Fibroblast of lung (primary cell): ENCODE measurements around the gene NR1D2.

Source experiments
- EZH2 ChIP-seq: IDR thresholded peaks from 2 replicates; pipeline ENCODE4 v1.5.1; 2012; ENCODE audit warnings: low read length, control low read depth, mild to moderate bottlenecking; ENCODE audit errors: missing control alignments
- TF ChIP-seq, protein P1 (sequence below), 2 donors: IDR thresholded peaks in 1 of 2; conservative IDR thresholded peaks in 1 of 2; 1 replicate in 1 of 2; 2 replicates in 1 of 2; pipeline ENCODE4 v1.5.1; 2011 to 2012; ENCODE audit warnings: low read length in 2 of 2, control low read depth in 1 of 2, inconsistent platforms in 1 of 2, low read depth in 1 of 2, mild to moderate bottlenecking in 1 of 2

DNA sequence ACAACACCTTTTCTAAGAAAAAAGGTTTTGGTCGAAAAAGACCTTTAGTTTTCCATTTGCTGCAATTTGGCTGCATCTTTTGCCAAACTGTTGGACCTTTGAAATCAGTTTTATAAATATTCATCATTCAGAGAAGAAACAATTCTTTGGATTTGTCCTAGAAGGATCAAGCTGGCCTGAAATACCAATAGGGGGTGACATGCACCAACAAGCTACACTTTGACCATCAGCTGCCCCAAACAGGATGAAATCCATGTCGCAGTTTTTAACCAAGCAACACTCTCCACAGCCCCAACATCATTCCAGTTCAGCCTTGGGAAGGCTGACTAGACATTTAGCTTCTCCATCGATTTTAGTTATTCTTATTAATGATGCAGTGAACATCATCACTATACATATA lies 18.4 kb upstream of the NR1D2 start:
- TF ChIP-seq, protein P1, sequence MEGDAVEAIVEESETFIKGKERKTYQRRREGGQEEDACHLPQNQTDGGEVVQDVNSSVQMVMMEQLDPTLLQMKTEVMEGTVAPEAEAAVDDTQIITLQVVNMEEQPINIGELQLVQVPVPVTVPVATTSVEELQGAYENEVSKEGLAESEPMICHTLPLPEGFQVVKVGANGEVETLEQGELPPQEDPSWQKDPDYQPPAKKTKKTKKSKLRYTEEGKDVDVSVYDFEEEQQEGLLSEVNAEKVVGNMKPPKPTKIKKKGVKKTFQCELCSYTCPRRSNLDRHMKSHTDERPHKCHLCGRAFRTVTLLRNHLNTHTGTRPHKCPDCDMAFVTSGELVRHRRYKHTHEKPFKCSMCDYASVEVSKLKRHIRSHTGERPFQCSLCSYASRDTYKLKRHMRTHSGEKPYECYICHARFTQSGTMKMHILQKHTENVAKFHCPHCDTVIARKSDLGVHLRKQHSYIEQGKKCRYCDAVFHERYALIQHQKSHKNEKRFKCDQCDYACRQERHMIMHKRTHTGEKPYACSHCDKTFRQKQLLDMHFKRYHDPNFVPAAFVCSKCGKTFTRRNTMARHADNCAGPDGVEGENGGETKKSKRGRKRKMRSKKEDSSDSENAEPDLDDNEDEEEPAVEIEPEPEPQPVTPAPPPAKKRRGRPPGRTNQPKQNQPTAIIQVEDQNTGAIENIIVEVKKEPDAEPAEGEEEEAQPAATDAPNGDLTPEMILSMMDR (conservative IDR thresholded peaks at IDR 0.05 in 1 of 2, IDR thresholded peaks at IDR 0.05 in 1 of 2; ENCODE audit: low read depth in 1 of 2, low read length in 2 of 2) = peak in 1 of 2 donors; percentile 13
- no peak for TF ChIP-seq EZH2
